OCI-LY7 (cell line): ENCODE measurements around the gene DOP1A. TPM values are rescaled to one million over a fixed set of nuclear protein-coding genes. Genes with fewer than 3 reads are reported as not detected.

Experiments
- BruUV-seq: library from RNA; stranded (reverse); fragments of 400-500 nt; replicated peaks from 2 replicates; lab custom pipeline; 2021; lab: Mats Ljungman, UMichigan
- CTCF ChIA-PET: fragments of 300-600 bp; sonication (Branson Sonifier 250); formaldehyde crosslinking; loops from one replicate; lab custom pipeline; 2022; ENCODE audit warnings: antibody characterized with exemption; ENCODE audit not compliant: unreplicated experiment; lab: Charles Lee
- POLR2A ChIA-PET: fragments of 300-600 bp; sonication (Branson Sonifier 250); formaldehyde crosslinking; loops from one replicate; lab custom pipeline; 2022; ENCODE audit warnings: antibody characterized with exemption; lab: Charles Lee
- DNase-seq: peaks from one replicate; pipeline ENCODE4 v3.0.0-alpha.2; 2015; ENCODE audit warnings: low spot score
- H2AFZ ChIP-seq: fragments of 200-600 bp; sonication (generic), shearing (Covaris generic); 2 replicates; pipeline ENCODE4 v1.6.1; 2014; ENCODE audit warnings: mild to moderate bottlenecking, antibody characterized with exemption, low read length, moderate library complexity
- H3K27ac ChIP-seq: fragments of 200-600 bp; sonication (generic); 2 replicates; pipeline ENCODE4 v1.5.1; 2014; ENCODE audit warnings: mixed run types, low read depth, mild to moderate bottlenecking, moderate library complexity, low read length, inconsistent platforms; ENCODE audit not compliant: poor library complexity, severe bottlenecking
- H3K36me3 ChIP-seq: fragments of 200-600 bp; sonication (generic); 2 replicates; pipeline ENCODE4 v1.6.1; 2014; ENCODE audit warnings: mild to moderate bottlenecking, antibody characterized with exemption, low read length, moderate library complexity, mixed read lengths; ENCODE audit not compliant: insufficient read depth
- H3K4me1 ChIP-seq: fragments of 200-600 bp; sonication (generic); 2 replicates; pipeline ENCODE4 v1.5.1; 2014; ENCODE audit warnings: mild to moderate bottlenecking, low read length; ENCODE audit not compliant: insufficient read depth, poor library complexity, severe bottlenecking
- H3K4me2 ChIP-seq: fragments of 200-600 bp; sonication (generic); 2 replicates; pipeline ENCODE4 v1.6.1; 2014; ENCODE audit warnings: mild to moderate bottlenecking, low read length
- H3K4me3 ChIP-seq: fragments of 200-600 bp; sonication (generic); 2 replicates; pipeline ENCODE4 v1.5.1; 2014; ENCODE audit warnings: mild to moderate bottlenecking, low read depth, low read length; ENCODE audit not compliant: poor library complexity, severe bottlenecking
- H3K79me2 ChIP-seq: fragments of 200-600 bp; sonication (generic); 2 replicates; pipeline ENCODE4 v1.6.1; 2016; ENCODE audit warnings: low read depth, mild to moderate bottlenecking, low read length, moderate library complexity, mixed read lengths; ENCODE audit not compliant: insufficient read depth
- H3K9me2 ChIP-seq: fragments of 200-600 bp; sonication (generic); 2 replicates; pipeline ENCODE4 v1.6.1; 2016; ENCODE audit warnings: mild to moderate bottlenecking, low read length, mixed read lengths; ENCODE audit not compliant: insufficient read depth
- H3K9me3 ChIP-seq: fragments of 200-600 bp; sonication (generic); 2 replicates; pipeline ENCODE4 v1.6.1; 2014; ENCODE audit warnings: mild to moderate bottlenecking, mixed run types, low read length, mixed read lengths
- H4K20me1 ChIP-seq: fragments of 200-600 bp; sonication (generic); 2 replicates; pipeline ENCODE4 v1.6.1; 2014; ENCODE audit warnings: mild to moderate bottlenecking, antibody characterized with exemption, low read length, moderate library complexity, mixed read lengths; ENCODE audit not compliant: insufficient read depth
- EZH2phosphoT487 ChIP-seq: fragments of 200-600 bp; sonication (generic); IDR thresholded peaks from 2 replicates; pipeline ENCODE4 v1.6.1; 2018; ENCODE audit warnings: low read depth, borderline replicate concordance, mild to moderate bottlenecking, mixed run types, antibody characterized with exemption, low read length, moderate library complexity, mixed read lengths
- intact Hi-C: fragments of 100-400 bp; cut with micrococcal nuclease; formaldehyde crosslinking; loops from one replicate; pipeline ENCODE4 v1.10.0; 2022; ENCODE audit not compliant: unreplicated experiment
- total RNA-seq, 2 experiments: library from RNA; depleted of rRNA in 1 of 2; stranded (reverse); fragments of >200 nt in 1 of 2; shearing (Covaris generic) in 1 of 2; gene quantifications; 2 replicates each; pipeline ENCODE4 v1.2.3, GENCODE V29; 2014 to 2022
- TF ChIP-seq, protein P1 (sequence below): fragments of 200-600 bp; sonication (generic); conservative IDR thresholded peaks from 2 replicates; pipeline ENCODE4 v1.5.1; 2014; ENCODE audit warnings: mild to moderate bottlenecking, antibody characterized with exemption, low read length, moderate library complexity, mixed read lengths

Gene DOP1A
- total RNA-seq, 2 experiments from 2014 or later = 25.2 to 25.6 TPM

DNA sequence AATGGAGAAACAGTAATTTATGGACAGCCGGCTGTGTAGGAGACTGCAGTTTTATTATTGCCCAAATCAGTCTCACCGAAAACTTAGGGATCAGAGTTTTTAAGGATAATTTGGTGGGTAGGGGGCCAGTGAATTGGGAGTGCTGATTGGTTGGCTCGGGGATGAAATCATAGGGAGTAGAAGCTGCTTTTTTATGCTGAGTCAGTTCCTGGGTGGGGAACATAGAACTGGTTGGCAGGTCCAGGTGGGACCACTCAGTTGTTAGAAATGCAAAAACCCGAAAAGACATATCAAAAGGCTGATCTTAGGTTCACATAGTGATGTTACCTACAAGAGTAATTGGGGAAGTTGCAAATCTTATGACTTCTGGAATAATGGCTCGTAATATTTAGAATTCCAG lies 59.3 kb downstream of the DOP1A start:
- H4K20me1 ChIP-seq = no peaks in the 10 kb centered on the region
- H3K4me3 ChIP-seq = no peak overlapping the region
- H3K36me3 ChIP-seq = peaks cover 92% of the 10 kb centered on the region
- no peak for DNase-seq
- H3K9me2 ChIP-seq = no peaks in the 10 kb centered on the region
- no TSS peak for BruUV-seq
- ChIA-PET POLR2A (interaction anchor here (0.8 to 1.6 kb wide), 2 partner anchors 13 to 30 kb away, joined by 3 to 4 read pairs; no protein-coding TSS in a partner anchor), CTCF (no interaction called here)
- H3K4me1 ChIP-seq = no peaks in the 10 kb centered on the region
- H3K4me2 ChIP-seq = no peak overlapping the region
- no peaks in the 10 kb centered on the region for H3K9me3 ChIP-seq
- H3K27ac ChIP-seq = no peak overlapping the region
- TF ChIP-seq, protein P1, sequence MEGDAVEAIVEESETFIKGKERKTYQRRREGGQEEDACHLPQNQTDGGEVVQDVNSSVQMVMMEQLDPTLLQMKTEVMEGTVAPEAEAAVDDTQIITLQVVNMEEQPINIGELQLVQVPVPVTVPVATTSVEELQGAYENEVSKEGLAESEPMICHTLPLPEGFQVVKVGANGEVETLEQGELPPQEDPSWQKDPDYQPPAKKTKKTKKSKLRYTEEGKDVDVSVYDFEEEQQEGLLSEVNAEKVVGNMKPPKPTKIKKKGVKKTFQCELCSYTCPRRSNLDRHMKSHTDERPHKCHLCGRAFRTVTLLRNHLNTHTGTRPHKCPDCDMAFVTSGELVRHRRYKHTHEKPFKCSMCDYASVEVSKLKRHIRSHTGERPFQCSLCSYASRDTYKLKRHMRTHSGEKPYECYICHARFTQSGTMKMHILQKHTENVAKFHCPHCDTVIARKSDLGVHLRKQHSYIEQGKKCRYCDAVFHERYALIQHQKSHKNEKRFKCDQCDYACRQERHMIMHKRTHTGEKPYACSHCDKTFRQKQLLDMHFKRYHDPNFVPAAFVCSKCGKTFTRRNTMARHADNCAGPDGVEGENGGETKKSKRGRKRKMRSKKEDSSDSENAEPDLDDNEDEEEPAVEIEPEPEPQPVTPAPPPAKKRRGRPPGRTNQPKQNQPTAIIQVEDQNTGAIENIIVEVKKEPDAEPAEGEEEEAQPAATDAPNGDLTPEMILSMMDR = no peak
- TF ChIP-seq EZH2phosphoT487 = no peak
- no peaks in the 10 kb centered on the region for H3K79me2 ChIP-seq
- intact Hi-C loops = no loop called here
- H2AFZ ChIP-seq = no peak overlapping the region

DNA sequence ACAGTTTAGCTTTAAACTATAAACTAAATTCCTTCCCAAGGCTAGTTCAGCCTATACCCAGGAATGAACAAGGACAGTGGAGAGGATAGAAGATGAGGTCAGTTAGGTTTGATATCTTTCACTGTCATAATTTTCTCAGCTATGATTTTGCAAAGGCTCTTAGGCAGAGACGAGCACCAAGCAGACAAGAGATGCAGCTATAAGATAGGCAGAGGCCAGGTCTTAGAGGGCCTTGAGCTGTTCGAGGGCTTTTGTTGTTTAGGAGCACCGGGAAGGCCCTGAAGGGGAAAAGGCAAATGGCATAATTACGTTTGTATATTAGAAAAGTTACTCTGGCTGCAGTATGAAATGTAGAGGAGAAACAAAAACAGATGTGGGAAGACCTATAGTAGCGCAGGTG lies 59.8 kb downstream of the DOP1A start:
- H3K9me3 ChIP-seq = no peaks in the 10 kb centered on the region
- CTCF ChIA-PET = no interaction called here
- no peaks in the 10 kb centered on the region for H3K4me1 ChIP-seq
- no peaks in the 10 kb centered on the region for H3K79me2 ChIP-seq
- H3K9me2 ChIP-seq = no peaks in the 10 kb centered on the region
- H3K36me3 ChIP-seq = peaks cover 92% of the 10 kb centered on the region
- no peak for DNase-seq
- H4K20me1 ChIP-seq = no peaks in the 10 kb centered on the region
- H3K4me3 ChIP-seq = no peak overlapping the region
- no peak overlapping the region for H3K4me2 ChIP-seq
- H3K27ac ChIP-seq = no peak overlapping the region
- no peak for TF ChIP-seq EZH2phosphoT487
- TF ChIP-seq, protein P1 = no peak
- intact Hi-C loops = no loop called here
- POLR2A ChIA-PET = interaction anchor here (0.8 to 1.6 kb wide), 2 partner anchors 13 to 31 kb away, joined by 3 to 4 read pairs; no protein-coding TSS in a partner anchor
- no peak overlapping the region for H2AFZ ChIP-seq
- no TSS peak for BruUV-seq

DNA sequence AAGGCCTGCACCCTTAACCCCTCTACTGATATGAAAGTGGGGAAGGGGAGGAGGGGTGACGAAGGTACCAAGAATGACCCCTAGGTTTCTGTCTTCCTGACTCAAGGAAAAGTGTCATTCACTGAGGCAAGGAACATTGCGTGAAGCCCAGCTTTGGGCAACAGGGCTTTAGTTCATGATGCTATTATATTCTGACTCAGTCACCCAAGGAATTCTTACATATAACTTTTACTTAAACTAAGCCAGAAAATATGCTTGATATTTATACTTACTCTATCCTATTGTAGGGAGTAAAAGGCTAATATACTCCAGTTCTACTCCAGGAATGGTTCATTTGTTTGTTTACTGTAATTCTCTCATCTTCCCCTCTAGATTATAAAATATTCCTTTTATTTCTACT lies 60.5 kb downstream of the DOP1A start:
- TF ChIP-seq, protein P1 = no peak
- no peak for TF ChIP-seq EZH2phosphoT487

More for the DNA sequence above, 60.5 kb downstream of the DOP1A start:
- Histone ChIP-seq H4K20me1 (no peaks in the 10 kb centered on the region), H3K79me2 (no peaks in the 10 kb centered on the region), H3K9me2 (no peaks in the 10 kb centered on the region), H3K36me3 (peaks cover 91% of the 10 kb centered on the region), H2AFZ (no peak overlapping the region), H3K4me1 (no peaks in the 10 kb centered on the region), H3K4me2 (no peak overlapping the region), H3K27ac (no peak overlapping the region), H3K9me3 (no peaks in the 10 kb centered on the region), H3K4me3 (no peak overlapping the region)
- intact Hi-C loops = no loop called here
- no peak for DNase-seq
- ChIA-PET CTCF (no interaction called here), POLR2A (no interaction called here)
- BruUV-seq = no TSS peak
